Testis (tissue), 3 donors: ENCODE results near the gene SVOPL. TPM values are rescaled to one million over a fixed set of nuclear protein-coding genes. Genes with fewer than 3 reads are reported as not detected.

Experiments used
- DNase-seq: peaks from one replicate; pipeline ENCODE4 v3.0.0-alpha.2; 2019
- H3K27ac ChIP-seq, 2 donors: fragments of 200-600 bp; sonication (generic); one replicate each; pipeline ENCODE4 v1.5.1; 2019
- H3K27me3 ChIP-seq: fragments of 200-600 bp; sonication (generic); one replicate; pipeline ENCODE4 v1.5.1; 2019
- H3K36me3 ChIP-seq: fragments of 200-600 bp; sonication (generic); one replicate; pipeline ENCODE4 v1.5.1; 2017; ENCODE audit warnings: low read depth; ENCODE audit errors: missing control alignments
- H3K4me1 ChIP-seq: fragments of 200-600 bp; sonication (generic); one replicate; pipeline ENCODE4 v1.5.1; 2019
- H3K4me3 ChIP-seq, 2 donors: fragments of 200-600 bp; sonication (generic); one replicate each; pipeline ENCODE4 v1.5.1; 2017 to 2019
- H3K9me3 ChIP-seq: fragments of 200-600 bp; sonication (generic); one replicate; pipeline ENCODE4 v1.5.1; 2017
- POLR2A ChIP-seq: fragments of 450-650 bp; IDR thresholded peaks from one replicate; pipeline ENCODE4 v1.6.1; 2017; ENCODE audit warnings: antibody characterized with exemption, mild to moderate bottlenecking, moderate library complexity
- WGBS, 2 donors: methylation state at CpG; one replicate each; pipeline ENCODE4 v1.1.5; 2018; 5-methylcytosine and 5-hydroxymethylcytosine counted together
- intact Hi-C: fragments of 100-400 bp; cut with DNase I; formaldehyde crosslinking; loops from one replicate; pipeline ENCODE4 v1.15.1; 2023; ENCODE audit warnings: low total_unique reads
- polyA plus RNA-seq: library from polyadenylated mRNA; stranded (reverse); fragments of 350-450 nt; fragmentation: Illumina TruSeq; extraction: RNeasy Lipid Tissue Mini Kit (QIAGEN cat#74804); gene quantifications from one replicate; pipeline ENCODE4 v1.2.3, GENCODE V29; 2014; ENCODE audit warnings: low read depth, low replicate concordance; ENCODE audit not compliant: insufficient read depth
- total RNA-seq, 2 donors: library from RNA; depleted of rRNA; stranded (reverse); fragments of >200 nt; gene quantifications; one replicate each; pipeline ENCODE4 v1.2.3, GENCODE V29; 2016
- TF ChIP-seq, protein P1 (sequence below), 3 experiments: fragments of 450-650 bp in 2 of 3; fragments of 200-600 bp in 1 of 3; sonication (generic) in 1 of 3; IDR thresholded peaks; one replicate each; pipeline ENCODE4 v1.5.1; 2016 to 2019; ENCODE audit warnings: antibody characterized with exemption in 3 of 3, mild to moderate bottlenecking in 2 of 3, moderate library complexity in 1 of 3

The SVOPL gene
- total and polyA plus RNA-seq, 3 donors from 2014 or later, result 1.1 to 4.0 (median 1.7) TPM

DNA sequence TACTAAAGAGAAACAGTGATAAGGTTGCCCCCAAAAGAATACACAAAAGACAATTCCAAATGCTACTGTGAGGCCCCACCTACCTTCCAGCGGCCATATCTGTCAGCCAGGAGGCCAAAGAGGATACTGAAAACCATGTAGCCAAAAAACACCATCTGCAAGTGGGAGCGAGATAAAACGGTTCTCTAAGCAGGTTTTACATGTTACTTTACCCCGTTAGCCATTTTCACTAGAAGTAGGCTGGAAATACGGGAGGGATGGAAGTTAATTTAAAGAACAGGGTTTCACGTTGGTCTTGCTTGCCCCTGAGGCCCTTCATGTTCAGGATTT is 38.2 kb downstream of the SVOPL start:
- no peak for DNase-seq
- H3K9me3 ChIP-seq, result no peaks in the 10 kb centered on the region
- no peaks in the 10 kb centered on the region for H3K36me3 ChIP-seq
- no peak overlapping the region for H3K27ac ChIP-seq
- H3K4me3 ChIP-seq, result no peak overlapping the region
- intact Hi-C loops, result no loop called here
- H3K27me3 ChIP-seq, result no peaks in the 10 kb centered on the region
- TF ChIP-seq, protein P1, sequence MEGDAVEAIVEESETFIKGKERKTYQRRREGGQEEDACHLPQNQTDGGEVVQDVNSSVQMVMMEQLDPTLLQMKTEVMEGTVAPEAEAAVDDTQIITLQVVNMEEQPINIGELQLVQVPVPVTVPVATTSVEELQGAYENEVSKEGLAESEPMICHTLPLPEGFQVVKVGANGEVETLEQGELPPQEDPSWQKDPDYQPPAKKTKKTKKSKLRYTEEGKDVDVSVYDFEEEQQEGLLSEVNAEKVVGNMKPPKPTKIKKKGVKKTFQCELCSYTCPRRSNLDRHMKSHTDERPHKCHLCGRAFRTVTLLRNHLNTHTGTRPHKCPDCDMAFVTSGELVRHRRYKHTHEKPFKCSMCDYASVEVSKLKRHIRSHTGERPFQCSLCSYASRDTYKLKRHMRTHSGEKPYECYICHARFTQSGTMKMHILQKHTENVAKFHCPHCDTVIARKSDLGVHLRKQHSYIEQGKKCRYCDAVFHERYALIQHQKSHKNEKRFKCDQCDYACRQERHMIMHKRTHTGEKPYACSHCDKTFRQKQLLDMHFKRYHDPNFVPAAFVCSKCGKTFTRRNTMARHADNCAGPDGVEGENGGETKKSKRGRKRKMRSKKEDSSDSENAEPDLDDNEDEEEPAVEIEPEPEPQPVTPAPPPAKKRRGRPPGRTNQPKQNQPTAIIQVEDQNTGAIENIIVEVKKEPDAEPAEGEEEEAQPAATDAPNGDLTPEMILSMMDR (IDR thresholded peaks at IDR 0.05), result no peak
- no peak for TF ChIP-seq POLR2A
- no peaks in the 10 kb centered on the region for H3K4me1 ChIP-seq
- 54 to 55% methylated on average over 6 of the region's 6 CpGs for WGBS, 2 donors

DNA sequence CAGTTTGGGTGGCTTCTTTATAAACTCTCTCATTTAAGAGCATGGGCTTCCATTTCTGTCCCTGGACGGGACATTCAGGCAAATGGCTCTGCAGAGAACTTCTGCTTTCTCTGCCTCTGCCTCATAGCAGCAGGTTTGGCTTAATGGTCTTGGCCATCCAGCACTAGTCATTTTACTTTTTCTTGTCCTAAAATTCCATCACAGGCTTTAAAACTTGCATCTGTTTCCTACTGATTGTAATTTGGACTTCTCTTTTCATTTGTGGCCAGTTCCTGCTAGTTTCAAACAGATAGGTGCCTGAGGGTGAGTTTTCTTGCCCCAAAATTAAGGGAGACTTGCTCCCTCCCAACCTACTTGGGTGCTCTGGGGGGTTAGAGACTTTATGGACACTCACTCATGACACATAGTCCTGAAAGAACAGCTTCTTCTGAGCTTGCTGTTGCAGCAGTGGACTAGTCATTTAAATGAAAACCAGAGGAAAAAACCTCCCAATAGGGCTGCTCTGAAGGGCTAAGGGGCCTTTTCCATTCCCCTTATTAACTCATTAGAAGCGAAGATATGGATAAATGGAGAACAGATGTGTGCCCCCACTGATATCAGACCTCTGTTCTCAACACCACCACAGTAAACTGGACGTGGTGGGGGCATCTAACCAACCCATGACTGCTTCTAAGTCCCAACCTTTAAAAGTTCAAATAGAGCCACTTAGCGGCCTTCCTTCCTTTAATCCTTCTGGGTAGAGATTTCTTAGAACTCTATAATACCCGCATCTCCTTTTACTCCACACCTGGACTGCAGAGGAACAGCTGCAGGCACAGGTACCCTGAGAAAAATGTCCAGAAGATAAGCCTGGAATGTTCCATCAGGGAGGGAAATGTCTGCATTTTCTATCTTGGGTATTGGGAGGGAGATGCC is 38.8 kb downstream of the SVOPL start:
- 75 to 86% methylated on average over 5 of the region's 5 CpGs for WGBS, 2 donors
- H3K27me3 ChIP-seq, result no peaks in the 10 kb centered on the region
- no peaks in the 10 kb centered on the region for H3K4me1 ChIP-seq
- no peaks in the 10 kb centered on the region for H3K36me3 ChIP-seq
- no peak overlapping the region for H3K27ac ChIP-seq
- no peak overlapping the region for H3K4me3 ChIP-seq
- TF ChIP-seq POLR2A, result no peak
- TF ChIP-seq, protein P1 (IDR thresholded peaks at IDR 0.05), result no peak
- DNase-seq, result no peak
- intact Hi-C loops, result no loop called here
- H3K9me3 ChIP-seq, result no peaks in the 10 kb centered on the region

DNA sequence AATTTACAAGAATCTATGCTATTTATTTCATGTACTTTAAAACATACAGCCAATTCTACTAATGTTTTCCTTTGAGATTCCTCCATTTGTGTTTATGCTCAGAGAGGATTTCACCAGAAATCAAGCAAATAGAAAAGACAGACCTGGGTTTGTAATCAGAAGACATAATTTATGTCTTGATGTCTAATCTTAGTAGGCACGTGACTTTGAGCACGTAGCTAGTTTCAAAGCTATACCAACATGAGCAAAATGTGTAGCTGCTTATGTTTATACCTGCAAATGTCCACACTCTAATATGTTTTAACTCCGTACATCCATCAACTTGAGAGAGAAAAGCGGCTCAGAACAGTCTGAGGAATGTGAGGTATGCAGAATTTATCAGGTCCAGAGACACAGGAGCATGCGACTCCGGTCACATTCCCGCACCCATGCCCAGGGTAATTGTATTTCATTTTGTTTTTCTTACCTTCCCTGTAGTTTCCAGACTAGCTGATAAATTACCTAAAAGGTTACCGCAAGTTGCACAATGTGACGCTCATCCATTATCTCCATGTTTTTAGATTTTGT is 40.0 kb downstream of the SVOPL start:
- intact Hi-C loops, result no loop called here
- Histone ChIP-seq H3K4me3 (no peak overlapping the region), H3K36me3 (no peaks in the 10 kb centered on the region), H3K9me3 (no peaks in the 10 kb centered on the region), H3K4me1 (no peaks in the 10 kb centered on the region), H3K27me3 (no peaks in the 10 kb centered on the region), H3K27ac (no peak overlapping the region)
- no peak for TF ChIP-seq POLR2A
- TF ChIP-seq, protein P1 (IDR thresholded peaks at IDR 0.05), result no peak
- 56 to 77% methylated on average over 9 of the region's 9 CpGs for WGBS, 2 donors
- DNase-seq, result no peak

DNA sequence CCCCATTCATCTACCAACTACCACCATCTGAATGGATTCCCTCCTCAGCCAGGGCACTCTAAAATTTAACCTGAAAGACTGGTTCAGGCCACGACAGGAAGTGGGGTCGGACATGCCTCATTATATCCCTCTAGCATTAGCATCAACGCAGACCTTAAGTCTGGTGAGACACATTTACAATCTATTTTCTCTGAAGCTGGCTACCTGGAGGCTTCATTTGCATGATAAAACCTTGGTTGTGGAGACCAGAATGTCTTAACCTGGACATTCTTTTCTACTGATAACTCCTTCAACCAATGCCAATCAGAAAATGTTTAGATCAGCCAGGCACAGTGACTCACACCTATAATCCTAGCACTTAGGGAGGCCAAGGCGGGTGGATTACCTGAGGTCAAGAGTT is 42.3 kb downstream of the SVOPL start:
- H3K9me3 ChIP-seq, result no peaks in the 10 kb centered on the region

DNA sequence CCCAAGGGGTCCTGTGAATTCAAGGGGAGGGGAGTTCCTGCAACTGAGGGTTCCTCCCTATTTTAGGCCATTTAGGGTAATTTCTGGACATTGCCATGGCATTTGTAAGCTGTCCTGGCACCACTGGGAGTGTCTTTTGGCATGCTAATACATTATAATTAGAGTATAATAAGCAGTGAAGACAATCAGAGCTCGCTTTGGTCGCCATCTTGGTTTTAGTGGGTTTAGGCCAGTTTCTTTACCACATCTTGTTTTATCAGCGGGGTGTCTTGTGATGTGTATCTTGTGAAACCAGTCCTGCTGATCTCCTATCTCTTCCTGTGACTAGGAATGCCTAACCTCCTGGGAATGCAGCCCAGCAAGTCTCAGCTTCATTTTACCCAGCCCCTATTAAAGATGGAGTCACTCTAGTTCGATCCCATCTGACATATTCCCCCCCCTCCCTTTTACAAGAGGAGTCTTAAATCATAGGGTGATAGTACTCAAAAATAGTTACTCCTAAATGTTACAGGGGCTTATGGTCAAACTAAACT is 43.2 kb downstream of the SVOPL start:
- no peaks in the 10 kb centered on the region for H3K36me3 ChIP-seq
- no peaks in the 10 kb centered on the region for H3K27me3 ChIP-seq
- intact Hi-C loops, result no loop called here
- H3K4me3 ChIP-seq, result no peak overlapping the region
- H3K27ac ChIP-seq, result no peak overlapping the region
- WGBS, 2 donors, result 93 to 98% methylated on average over 4 of the region's 4 CpGs
- TF ChIP-seq POLR2A, result no peak
- TF ChIP-seq, protein P1 (IDR thresholded peaks at IDR 0.05), result no peak
- H3K4me1 ChIP-seq, result no peaks in the 10 kb centered on the region
- no peaks in the 10 kb centered on the region for H3K9me3 ChIP-seq
- no peak for DNase-seq

More for the DNA sequence above, 42.3 kb downstream of the SVOPL start:
- Histone ChIP-seq H3K36me3 (no peaks in the 10 kb centered on the region), H3K27me3 (no peaks in the 10 kb centered on the region), H3K4me3 (no peak overlapping the region), H3K4me1 (no peaks in the 10 kb centered on the region), H3K27ac (no peak overlapping the region)
- DNase-seq, result no peak
- 90% methylated on average over 4 of the region's 4 CpGs for WGBS, 2 donors
- no peak for TF ChIP-seq POLR2A
- intact Hi-C loops, result no loop called here
